HG03025 (cell line): ENCODE data around the gene DSC1.
"Not testable (repeated sequence)": the region's sequence is repeated elsewhere in the genome, so short reads cannot be mapped to it uniquely, and the experiment has no call there.

ENCODE experiments used
- ATAC-seq: cut with Tn5 transposase; IDR thresholded peaks from one replicate; pipeline ENCODE4 v1.9.1; 2021; ENCODE audit warnings: mild to moderate bottlenecking, moderate library complexity; ENCODE audit not compliant: unreplicated experiment, low FRiP score

The DSC1 gene

DNA sequence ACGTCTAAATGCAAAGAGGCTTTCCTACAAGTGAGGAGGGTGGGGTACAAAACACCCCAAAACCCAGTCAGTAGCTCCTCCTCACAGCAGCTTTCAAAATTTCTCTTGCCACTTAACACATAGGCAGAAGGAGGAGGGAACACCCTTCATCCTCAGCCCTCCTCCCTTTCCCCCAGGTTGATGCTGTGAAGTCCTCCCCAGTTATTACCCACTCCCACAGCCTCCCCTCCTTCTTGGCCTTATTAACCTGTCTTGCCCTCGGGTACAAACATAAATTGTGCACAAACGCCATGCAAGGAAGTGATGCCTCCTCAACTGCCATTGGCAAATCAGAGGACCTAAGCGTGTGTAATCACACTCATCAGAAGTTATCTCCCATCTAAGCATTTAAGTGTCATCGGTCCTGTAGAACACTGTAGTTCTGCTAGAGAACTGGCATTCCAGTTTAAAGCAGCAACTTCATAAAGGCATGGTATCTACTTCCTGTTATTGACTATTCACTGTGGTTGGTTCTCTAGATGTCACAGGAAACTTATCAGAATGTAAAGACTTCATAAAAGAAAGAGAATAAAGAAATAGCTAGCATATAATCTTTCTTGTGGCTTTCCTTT lies at the start of gene DSC1:
DSC1 (minus strand) TSS at position 32 of the 611 bp plus-strand sequence. CDS start 262 bp downstream, outside the sequence.
- no peak for ATAC-seq

DNA sequence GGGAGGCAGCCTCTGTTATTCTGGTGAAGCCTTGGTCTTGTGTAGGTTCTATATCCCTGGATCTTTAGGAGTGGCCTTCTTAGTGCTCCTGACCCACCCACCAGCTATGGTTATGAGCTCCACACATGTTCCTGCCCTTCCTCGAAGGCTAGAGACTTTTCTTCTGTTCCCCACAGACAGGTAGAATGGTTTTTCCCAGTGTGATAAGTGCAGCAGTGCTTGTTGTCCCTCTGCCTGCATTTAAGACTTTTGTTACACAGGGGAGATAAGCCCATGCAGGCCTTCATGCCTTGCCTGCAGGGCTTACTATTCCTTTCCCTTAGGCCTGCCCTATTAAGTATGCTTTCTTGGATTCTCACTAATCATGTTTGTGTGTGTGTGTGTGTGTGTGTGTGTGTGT lies 48.4 kb upstream of the DSC1 start:
- ATAC-seq = no peak

GRCh38 chr18:31209041-31209440 lies 46.4 kb upstream of the DSC1 start:
- no peak for ATAC-seq

DNA sequence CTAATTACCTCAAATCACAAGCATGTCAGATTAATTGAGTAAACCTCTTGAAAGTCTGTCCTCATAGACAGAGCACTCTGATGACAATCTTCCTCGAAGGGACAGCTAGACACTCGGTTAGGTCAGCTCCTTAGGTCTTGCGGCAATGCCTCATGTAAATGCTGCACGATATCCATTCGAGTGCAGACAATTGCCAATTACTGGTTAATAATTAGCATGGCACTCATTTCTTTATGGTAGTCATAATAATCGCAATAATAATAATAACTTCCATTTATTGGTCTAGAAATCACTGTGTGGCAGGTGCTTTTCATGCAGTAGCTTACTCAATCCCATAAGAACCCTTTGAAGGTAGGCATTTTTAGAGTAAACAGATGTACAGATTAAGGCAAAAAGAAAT lies 44.7 kb upstream of the DSC1 start:
- no peak for ATAC-seq

GRCh38 chr18:31206787-31207381 lies 44.2 kb upstream of the DSC1 start:
- peak; percentile 94 for ATAC-seq

DNA sequence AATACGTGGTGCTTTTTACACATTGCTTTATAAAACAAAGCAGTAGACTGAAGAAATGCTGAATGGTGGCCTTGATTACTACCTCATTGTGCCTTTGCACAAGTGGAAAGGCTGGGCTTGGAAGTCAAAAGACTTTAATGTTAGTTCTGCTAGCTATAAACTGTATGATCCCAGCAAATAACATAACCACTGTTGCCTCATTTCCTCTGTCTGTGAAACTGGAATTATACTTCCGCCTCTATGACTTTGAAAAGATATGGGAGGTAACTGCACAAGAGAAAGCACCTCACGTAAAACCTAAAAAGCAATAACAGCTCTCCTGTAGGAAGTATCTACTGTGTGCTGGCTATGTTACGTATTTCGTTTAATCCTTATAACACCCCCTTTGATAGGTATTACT lies 43.4 kb upstream of the DSC1 start:
- no peak for ATAC-seq

- no peak for ATAC-seq
These were observed 42.6 kb upstream of the DSC1 start for GRCh38 chr18:31205273-31205672.

- ATAC-seq = no peak
These were observed 42.2 kb upstream of the DSC1 start for GRCh38 chr18:31204833-31205232.

GRCh38 chr18:31204166-31204565 lies 41.5 kb upstream of the DSC1 start:
- no peak for ATAC-seq

DNA sequence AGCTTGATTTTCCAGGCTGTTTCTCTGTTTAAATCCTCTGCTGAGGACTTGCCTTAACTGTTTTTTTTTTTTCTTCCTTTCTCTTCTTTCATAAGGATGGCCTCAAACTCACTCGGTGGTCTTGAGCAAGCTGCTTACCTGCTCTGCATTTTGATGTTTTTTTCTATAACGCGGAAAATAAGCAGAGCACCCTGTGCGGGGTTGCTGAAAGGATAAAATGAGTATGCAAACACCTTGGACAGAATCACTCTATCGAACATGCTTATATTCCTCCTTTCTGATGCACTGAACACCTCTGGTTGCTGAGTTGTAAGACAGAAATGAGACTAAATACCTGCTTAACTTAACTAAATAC lies 41.1 kb upstream of the DSC1 start:
- no peak for ATAC-seq

GRCh38 chr18:31203096-31203793 lies 40.6 kb upstream of the DSC1 start:
- no peak for ATAC-seq

GRCh38 chr18:31199190-31199769 lies 36.6 kb upstream of the DSC1 start:
- ATAC-seq = no peak

DNA sequence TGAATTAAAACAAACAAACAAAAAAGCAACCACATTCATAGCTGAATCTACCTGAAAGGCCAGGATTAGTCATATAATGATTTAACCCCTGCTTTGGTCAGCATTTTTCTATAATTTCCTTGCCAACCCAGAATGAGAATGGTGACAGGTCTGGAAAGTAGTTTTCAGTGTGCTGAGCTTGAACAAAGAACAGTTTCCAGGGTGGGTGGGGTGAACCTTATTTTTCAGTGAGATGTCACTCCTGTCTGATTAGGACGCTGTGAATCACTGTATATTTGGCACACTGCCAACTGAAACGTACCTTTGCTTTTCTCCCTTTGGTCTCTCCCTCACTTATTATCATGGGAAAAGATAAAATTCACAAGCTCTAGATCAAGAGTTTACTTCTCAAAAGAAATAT lies 35.0 kb upstream of the DSC1 start:
- no peak for ATAC-seq

- no peak for ATAC-seq
These were observed 32.4 kb upstream of the DSC1 start for GRCh38 chr18:31195063-31195462.

GRCh38 chr18:31192086-31192776 lies 29.6 kb upstream of the DSC1 start:
- no peak for ATAC-seq

GRCh38 chr18:31190919-31191318 lies 28.3 kb upstream of the DSC1 start:
- no peak for ATAC-seq

DNA sequence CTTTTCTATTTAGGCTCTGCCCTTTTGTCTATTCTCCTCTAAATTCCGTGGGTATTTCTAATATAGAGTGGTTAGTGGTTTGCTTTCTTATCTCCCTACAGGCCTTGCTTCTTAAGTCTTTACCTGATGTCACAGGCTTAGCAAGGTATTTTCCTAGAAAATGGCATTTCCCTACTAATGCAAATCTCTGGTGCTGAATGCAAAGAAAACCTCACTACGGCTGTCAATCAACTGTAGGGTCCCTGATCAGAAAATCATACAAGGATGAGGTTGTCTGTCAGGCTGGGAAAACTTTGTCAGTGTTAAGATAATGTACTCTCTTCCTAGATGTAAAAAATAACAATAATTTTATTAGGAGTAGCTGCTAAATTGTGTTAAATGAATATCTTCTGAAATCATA lies 27.1 kb upstream of the DSC1 start:
- ATAC-seq = no peak

GRCh38 chr18:31185186-31185950 lies 22.7 kb upstream of the DSC1 start:
- no peak for ATAC-seq

- no peak for ATAC-seq
These were observed 20.6 kb upstream of the DSC1 start for GRCh38 chr18:31183302-31183701.

- not testable (repeated sequence) for ATAC-seq
These were observed 14.7 kb upstream of the DSC1 start for GRCh38 chr18:31177369-31177768.
